CD14-positive monocyte (primary cell): ENCODE data around the gene CCM2. TPM values are rescaled to one million over a fixed set of nuclear protein-coding genes. Genes with fewer than 3 reads are reported as not detected.

Experiments
- DNase-seq, 3 donors: peaks; one replicate each; pipeline ENCODE4 v3.0.0-alpha.2; 2011 to 2022
- H2AFZ ChIP-seq: 2 replicates; pipeline ENCODE4 v1.6.0; 2012; ENCODE audit warnings: mild to moderate bottlenecking, low read depth, low read length, inconsistent platforms; ENCODE audit not compliant: insufficient read depth, poor library complexity, severe bottlenecking
- H3K27ac ChIP-seq, 2 donors: 1 replicate in 1 of 2; 2 replicates in 1 of 2; pipeline ENCODE4 v1.5.1; 2012 to 2013; ENCODE audit warnings: low read length in 2 of 2, control low read depth in 1 of 2, inconsistent platforms in 1 of 2, low read depth in 1 of 2, mild to moderate bottlenecking in 1 of 2
- H3K27me3 ChIP-seq, 2 donors: one replicate each; pipeline versions ENCODE4 v1.6.0 to v1.6.1; 2011 to 2013; ENCODE audit warnings: low read length in 2 of 2; ENCODE audit not compliant: control insufficient read depth in 2 of 2, insufficient read depth in 2 of 2
- H3K36me3 ChIP-seq, 2 donors: replicated peaks in 1 of 2; 1 replicate in 1 of 2; 2 replicates in 1 of 2; pipeline versions ENCODE4 v1.5.1 to v1.6.1; 2012 to 2013; ENCODE audit warnings: low read length in 2 of 2, control low read depth in 1 of 2, inconsistent platforms in 1 of 2, mild to moderate bottlenecking in 1 of 2; ENCODE audit not compliant: insufficient read depth in 2 of 2, control insufficient read depth in 1 of 2
- H3K4me1 ChIP-seq, 2 donors: 1 replicate in 1 of 2; 2 replicates in 1 of 2; pipeline versions ENCODE4 v1.5.1 to v1.6.1; 2012 to 2013; ENCODE audit warnings: low read length in 2 of 2, control low read depth in 1 of 2, inconsistent platforms in 1 of 2, mild to moderate bottlenecking in 1 of 2, moderate library complexity in 1 of 2; ENCODE audit not compliant: insufficient read depth in 2 of 2, control insufficient read depth in 1 of 2
- H3K4me2 ChIP-seq: replicated peaks from 2 replicates; pipeline ENCODE3; 2012; ENCODE audit warnings: low read length, moderate library complexity, mild to moderate bottlenecking; ENCODE audit not compliant: poor library complexity, severe bottlenecking; ENCODE audit errors: extremely low read depth
- H3K4me3 ChIP-seq, 3 experiments: fragments of 200-600 bp in 1 of 3; sonication (generic) in 1 of 3; replicated peaks in 1 of 3; 1 replicate in 2 of 3; 2 replicates in 1 of 3; pipeline ENCODE4 v1.5.1; 2011 to 2013; ENCODE audit warnings: low read length in 3 of 3, mild to moderate bottlenecking in 3 of 3, control low read depth in 2 of 3, low read depth in 2 of 3, inconsistent platforms in 1 of 3, moderate library complexity in 1 of 3
- H3K79me2 ChIP-seq: 2 replicates; pipeline ENCODE4 v1.6.0; 2012; ENCODE audit warnings: mild to moderate bottlenecking, control low read depth, inconsistent platforms, low read length, moderate library complexity; ENCODE audit not compliant: insufficient read depth
- H3K9ac ChIP-seq: 2 replicates; pipeline ENCODE4 v1.6.0; 2017; ENCODE audit warnings: low read length, mild to moderate bottlenecking; ENCODE audit not compliant: insufficient read depth, poor library complexity, severe bottlenecking
- H3K9me3 ChIP-seq, 2 donors: replicated peaks in 1 of 2; 1 replicate in 1 of 2; 2 replicates in 1 of 2; pipeline versions ENCODE4 v1.5.1 to v1.6.1; 2012 to 2013; ENCODE audit warnings: low read length in 2 of 2, control low read depth in 1 of 2; ENCODE audit not compliant: control insufficient read depth in 1 of 2, insufficient read depth in 1 of 2
- H4K20me1 ChIP-seq: 2 replicates; pipeline ENCODE4 v1.6.0; 2012; ENCODE audit warnings: mild to moderate bottlenecking, low read length, control low read depth, moderate library complexity; ENCODE audit not compliant: insufficient read depth
- H3K27ac Mint-ChIP-seq, 7 donors: one replicate each; pipeline ENCODE4 v1.8.0; 2020; ENCODE audit warnings: mild to moderate bottlenecking in 7 of 7, mixed read lengths in 7 of 7, moderate library complexity in 6 of 7, inconsistent platforms in 2 of 7
- H3K27me3 Mint-ChIP-seq, 3 donors: one replicate each; pipeline ENCODE4 v1.8.0; 2021 to 2022; ENCODE audit warnings: low read depth in 3 of 3, mild to moderate bottlenecking in 3 of 3, mixed read lengths in 3 of 3, moderate library complexity in 3 of 3, inconsistent platforms in 1 of 3
- H3K36me3 Mint-ChIP-seq, 2 donors: one replicate each; pipeline ENCODE4 v1.8.0; 2020; ENCODE audit warnings: mixed read lengths in 2 of 2, inconsistent platforms in 1 of 2, mild to moderate bottlenecking in 1 of 2
- H3K4me1 Mint-ChIP-seq: one replicate; pipeline ENCODE4 v1.8.0; 2020; ENCODE audit warnings: mild to moderate bottlenecking, mixed read lengths
- H3K4me3 Mint-ChIP-seq, 2 donors: one replicate each; pipeline ENCODE4 v1.8.0; 2020; ENCODE audit warnings: mild to moderate bottlenecking in 2 of 2, mixed read lengths in 2 of 2, moderate library complexity in 1 of 2
- H3K9me3 Mint-ChIP-seq, 7 donors: one replicate each; pipeline ENCODE4 v1.8.0; 2020 to 2022; ENCODE audit warnings: mixed read lengths in 7 of 7, mild to moderate bottlenecking in 6 of 7, moderate library complexity in 6 of 7, inconsistent platforms in 2 of 7
- CTCF ChIP-seq: fragments of 200-600 bp; IDR thresholded peaks from one replicate; pipeline ENCODE4 v1.8.0; 2022; ENCODE audit warnings: antibody characterized with exemption, mild to moderate bottlenecking
- WGBS: methylation state at CpG from one replicate; pipeline ENCODE4 v1.1.5; 2013; ENCODE audit warnings: missing lambda C conversion rate; ENCODE audit not compliant: insufficient coverage; 5-methylcytosine and 5-hydroxymethylcytosine counted together
- intact Hi-C, 2 donors: fragments of 100-400 bp; cut with micrococcal nuclease; formaldehyde crosslinking; loops; one replicate each; pipeline versions ENCODE4 v1.15.0 to v1.15.1; 2023
- polyA plus RNA-seq, 3 donors: library from polyadenylated mRNA; depleted of rRNA in 1 of 3; unstranded in 2 of 3; stranded (reverse) in 1 of 3; fragments of 300-500 nt in 2 of 3; fragments of >200 nt in 1 of 3; fragmentation: Illumina TruSeq in 2 of 3; gene quantifications; 1 replicate in 2 of 3; 2 replicates in 1 of 3; pipeline ENCODE4 v1.2.3, GENCODE V29; 2012 to 2021

CCM2 gene
- polyA plus RNA-seq, 3 donors: 38.5 to 102 (median 51.4) TPM

- Histone ChIP-seq H3K36me3 (peaks cover 0 to 23% of the 10 kb centered on the region in 2 donors), H3K9me3 (no peaks in the 10 kb centered on the region), H2AFZ (no peak overlapping the region), H3K4me2 (no peak overlapping the region), H3K27ac (peak overlapping the region in 1 of 2 donors; percentile 2), H3K4me1 (peaks cover 38 to 59% of the 10 kb centered on the region in 2 donors), H3K4me3 (no peak overlapping the region), H3K9ac (no peak overlapping the region), H3K27me3 (no peaks in the 10 kb centered on the region), H3K79me2 (peaks cover 100% of the 10 kb centered on the region), H4K20me1 (peaks cover 93% of the 10 kb centered on the region)
- Mint-ChIP-seq H3K4me1 (peaks cover 75% of the 10 kb centered on the region), H3K27me3 (peaks cover 0 to 5% (median 2%) of the 10 kb centered on the region in 3 donors), H3K27ac (peak overlapping the region in 4 of 7 donors; percentile 28 to 74 (median 53)), H3K9me3 (no peaks in the 10 kb centered on the region), H3K4me3 (peak overlapping the region in 1 of 2 donors; percentile 43), H3K36me3 (peaks cover 20 to 57% of the 10 kb centered on the region in 2 donors)
- DNase-seq: no peak
- TF ChIP-seq CTCF: no peak
- intact Hi-C loops: no loop called here
- WGBS: 87% methylated on average over 4 of the region's 4 CpGs
Observed at GRCh38 chr7:45032421-45032820, 32.4 kb downstream of the CCM2 start.

GRCh38 chr7:45033261-45033930 is 33.4 kb downstream of the CCM2 start:
- Histone ChIP-seq H3K27me3 (no peaks in the 10 kb centered on the region), H3K36me3 (peaks cover 8 to 33% of the 10 kb centered on the region in 2 donors), H2AFZ (no peak overlapping the region), H3K4me3 (no peak overlapping the region), H3K9ac (no peak overlapping the region), H3K4me1 (peaks cover 35 to 55% of the 10 kb centered on the region in 2 donors), H3K4me2 (no peak overlapping the region), H3K27ac (peak overlapping the region in 1 of 2 donors; percentile 61), H3K79me2 (peaks cover 100% of the 10 kb centered on the region), H3K9me3 (no peaks in the 10 kb centered on the region), H4K20me1 (peaks cover 100% of the 10 kb centered on the region)
- Mint-ChIP-seq H3K36me3 (peaks cover 29 to 67% of the 10 kb centered on the region in 2 donors), H3K4me1 (peaks cover 69% of the 10 kb centered on the region), H3K27me3 (peaks cover 0 to 5% (median 2%) of the 10 kb centered on the region in 3 donors), H3K9me3 (no peaks in the 10 kb centered on the region), H3K4me3 (no peak overlapping the region), H3K27ac (peak overlapping the region in 6 of 7 donors; percentile 58 to 80 (median 69))
- no peak for TF ChIP-seq CTCF
- no peak for DNase-seq
- WGBS: 100% methylated on average over 1 of the region's 1 CpG
- intact Hi-C loops: no loop called here
